ENCODE measurements around the gene C5orf63.

Gene C5orf63

DNA sequence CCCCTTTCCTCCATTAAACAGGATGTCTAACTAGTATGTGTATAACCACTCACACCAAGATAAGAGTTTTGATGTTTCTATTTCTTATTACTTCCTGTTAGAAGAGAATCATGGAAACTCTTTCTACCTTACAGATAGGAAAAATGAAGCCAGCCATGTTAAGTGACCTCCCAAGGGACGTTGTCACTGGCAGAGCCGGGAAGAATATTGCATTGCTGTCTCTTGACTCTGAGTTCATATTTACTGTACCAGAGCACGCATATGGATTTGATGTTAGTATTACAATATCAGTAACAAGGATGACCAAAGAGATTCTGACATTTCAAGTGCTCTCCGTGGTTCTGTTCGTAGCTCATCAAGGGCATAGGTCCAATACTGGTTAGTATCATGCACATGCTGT, 12.5 kb upstream of the C5orf63 start:
- TF ChIP-seq, protein P1, sequence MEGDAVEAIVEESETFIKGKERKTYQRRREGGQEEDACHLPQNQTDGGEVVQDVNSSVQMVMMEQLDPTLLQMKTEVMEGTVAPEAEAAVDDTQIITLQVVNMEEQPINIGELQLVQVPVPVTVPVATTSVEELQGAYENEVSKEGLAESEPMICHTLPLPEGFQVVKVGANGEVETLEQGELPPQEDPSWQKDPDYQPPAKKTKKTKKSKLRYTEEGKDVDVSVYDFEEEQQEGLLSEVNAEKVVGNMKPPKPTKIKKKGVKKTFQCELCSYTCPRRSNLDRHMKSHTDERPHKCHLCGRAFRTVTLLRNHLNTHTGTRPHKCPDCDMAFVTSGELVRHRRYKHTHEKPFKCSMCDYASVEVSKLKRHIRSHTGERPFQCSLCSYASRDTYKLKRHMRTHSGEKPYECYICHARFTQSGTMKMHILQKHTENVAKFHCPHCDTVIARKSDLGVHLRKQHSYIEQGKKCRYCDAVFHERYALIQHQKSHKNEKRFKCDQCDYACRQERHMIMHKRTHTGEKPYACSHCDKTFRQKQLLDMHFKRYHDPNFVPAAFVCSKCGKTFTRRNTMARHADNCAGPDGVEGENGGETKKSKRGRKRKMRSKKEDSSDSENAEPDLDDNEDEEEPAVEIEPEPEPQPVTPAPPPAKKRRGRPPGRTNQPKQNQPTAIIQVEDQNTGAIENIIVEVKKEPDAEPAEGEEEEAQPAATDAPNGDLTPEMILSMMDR (IDR thresholded peaks at IDR 0.05; ENCODE audit: insufficient read depth, low read depth, low read length, missing control alignments) = no peak
- no peak overlapping the region for H3K4me3 ChIP-seq (ENCODE audit: low read depth, low read length)
- no peak for DNase-seq (ENCODE audit: low read depth)

GRCh38 chr5:127085371-127085770, 12.1 kb upstream of the C5orf63 start:
- no peak overlapping the region for H3K4me3 ChIP-seq (ENCODE audit: low read depth, low read length)
- TF ChIP-seq, protein P1 (IDR thresholded peaks at IDR 0.05; ENCODE audit: insufficient read depth, low read depth, low read length, missing control alignments) = no peak
- no peak for DNase-seq (ENCODE audit: low read depth)

- DNase-seq (ENCODE audit: low read depth) = no peak
- TF ChIP-seq, protein P1 (IDR thresholded peaks at IDR 0.05; ENCODE audit: insufficient read depth, low read depth, low read length, missing control alignments) = no peak
Observed at GRCh38 chr5:127084656-127085055, 11.4 kb upstream of the C5orf63 start.

GRCh38 chr5:127083711-127084110, 10.4 kb upstream of the C5orf63 start:
- TF ChIP-seq, protein P1 (IDR thresholded peaks at IDR 0.05; ENCODE audit: insufficient read depth, low read depth, low read length, missing control alignments) = no peak
- no peak overlapping the region for H3K4me3 ChIP-seq (ENCODE audit: low read depth, low read length)
- DNase-seq (ENCODE audit: low read depth) = no peak

More at GRCh38 chr5:127084656-127085055, 11.4 kb upstream of the C5orf63 start:
- no peak overlapping the region for H3K4me3 ChIP-seq (ENCODE audit: low read depth, low read length)

DNA sequence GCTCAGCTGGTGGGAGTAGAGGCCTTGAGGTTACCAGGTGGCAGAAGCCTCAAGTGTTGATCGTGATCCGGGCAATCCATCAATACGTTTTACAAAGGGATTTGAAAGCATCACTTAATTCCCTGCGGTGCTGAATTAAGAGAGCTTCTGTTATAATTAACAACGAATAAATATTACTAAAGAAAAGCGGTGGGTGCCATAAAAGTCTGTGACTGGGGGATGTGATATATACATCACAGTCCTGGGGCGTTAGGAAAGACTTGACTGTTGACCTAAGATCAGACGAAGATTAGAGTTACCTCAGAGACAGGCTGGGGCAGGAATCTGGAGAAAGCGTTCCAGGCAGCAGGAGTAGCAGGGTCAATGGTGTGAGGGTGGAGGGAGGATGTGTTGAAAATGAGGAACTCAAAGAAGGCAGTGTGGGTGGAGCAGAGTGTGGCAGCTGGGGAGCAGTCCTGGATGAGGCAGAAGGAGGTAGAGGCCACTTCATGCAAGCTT, 6.7 kb upstream of the C5orf63 start:
- TF ChIP-seq, protein P1 (IDR thresholded peaks at IDR 0.05; ENCODE audit: insufficient read depth, low read depth, low read length, missing control alignments) = no peak
- no peak overlapping the region for H3K4me3 ChIP-seq (ENCODE audit: low read depth, low read length)
- DNase-seq (ENCODE audit: low read depth) = no peak

GRCh38 chr5:127077366-127077765, 4.1 kb upstream of the C5orf63 start:
- H3K4me3 ChIP-seq (ENCODE audit: low read depth, low read length) = no peak overlapping the region
- TF ChIP-seq, protein P1 (IDR thresholded peaks at IDR 0.05; ENCODE audit: insufficient read depth, low read depth, low read length, missing control alignments) = no peak
- DNase-seq (ENCODE audit: low read depth) = no peak
